HEK293 (cell line): ENCODE results near the gene RNF40.

ENCODE experiments used
- CTCF ChIA-PET: fragments of 350-600 bp; formaldehyde crosslinking; extraction: SDS; loops from one replicate; lab custom pipeline; 2021; ENCODE audit warnings: antibody characterized with exemption; lab: Yijun Ruan, JAX
- POLR2A ChIA-PET: fragments of 300-600 bp; formaldehyde crosslinking; extraction: SDS; loops from one replicate; lab custom pipeline; 2020; ENCODE audit warnings: antibody characterized with exemption, inconsistent platforms; lab: Yijun Ruan, JAX
- H3K27ac ChIP-seq: fragments of 200-500 bp; sonication (Bioruptor generic); 2 replicates; pipeline ENCODE4 v1.5.1; 2014; ENCODE audit warnings: low read depth, low read length, control low read depth, inconsistent platforms; ENCODE audit errors: extremely low read depth
- H3K36me3 ChIP-seq, 2 experiments: fragments of 200-500 bp in 1 of 2; sonication (Bioruptor generic) in 1 of 2; 1 replicate in 1 of 2; 2 replicates in 1 of 2; pipeline ENCODE4 v1.5.1; 2014 to 2017; ENCODE audit warnings: inconsistent platforms in 2 of 2, low read length in 2 of 2; ENCODE audit not compliant: control insufficient read depth in 2 of 2, insufficient read depth in 1 of 2
- H3K4me1 ChIP-seq: fragments of 200-500 bp; sonication (Bioruptor generic); 2 replicates; pipeline ENCODE4 v1.5.1; 2014; ENCODE audit warnings: mild to moderate bottlenecking, low read length, inconsistent platforms; ENCODE audit not compliant: control insufficient read depth, insufficient read depth
- H3K4me3 ChIP-seq: 2 replicates; pipeline ENCODE4 v1.5.1; 2011; ENCODE audit warnings: low read depth, mild to moderate bottlenecking, control low read depth, low read length, moderate library complexity
- H3K9me3 ChIP-seq: fragments of 200-500 bp; sonication (Bioruptor generic); 2 replicates; pipeline ENCODE4 v1.5.1; 2014; ENCODE audit warnings: low read depth, low read length, inconsistent platforms; ENCODE audit not compliant: control insufficient read depth, insufficient read depth
- AEBP2 ChIP-seq: fragments of 450-650 bp; formaldehyde crosslinking; IDR thresholded peaks from 2 replicates; pipeline ENCODE4 v1.5.1; 2016; ENCODE audit warnings: missing biosample characterization, missing genetic modification characterization, borderline replicate concordance
- MYNN ChIP-seq: fragments of 450-650 bp; formaldehyde crosslinking; IDR thresholded peaks from 2 replicates; pipeline ENCODE4 v1.5.1; 2016; ENCODE audit warnings: missing biosample characterization, missing genetic modification characterization, borderline replicate concordance
- PRDM10 ChIP-seq: fragments of 450-650 bp; formaldehyde crosslinking; IDR thresholded peaks from 2 replicates; pipeline ENCODE4 v1.5.1; 2016; ENCODE audit warnings: missing biosample characterization, missing genetic modification characterization
- SCRT1 ChIP-seq: fragments of 450-650 bp; formaldehyde crosslinking; IDR thresholded peaks from 2 replicates; pipeline ENCODE4 v1.5.1; 2016; ENCODE audit warnings: missing biosample characterization, missing genetic modification characterization, borderline replicate concordance
- SCRT2 ChIP-seq: fragments of 450-650 bp; formaldehyde crosslinking; IDR thresholded peaks from 2 replicates; pipeline ENCODE4 v1.5.1; 2016; ENCODE audit warnings: missing biosample characterization, missing genetic modification characterization
- ZBTB1 ChIP-seq: fragments of 450-650 bp; formaldehyde crosslinking; IDR thresholded peaks from 2 replicates; pipeline ENCODE4 v1.5.1; 2016; ENCODE audit warnings: missing biosample characterization, missing genetic modification characterization
- ZNF121 ChIP-seq: fragments of 450-650 bp; formaldehyde crosslinking; IDR thresholded peaks from 2 replicates; pipeline ENCODE4 v1.5.1; 2016; ENCODE audit warnings: missing biosample characterization, missing genetic modification characterization
- ZNF169 ChIP-seq: fragments of 450-650 bp; formaldehyde crosslinking; IDR thresholded peaks from 2 replicates; pipeline ENCODE4 v1.5.1; 2016; ENCODE audit warnings: missing biosample characterization, missing genetic modification characterization
- ZNF19 ChIP-seq: fragments of 450-650 bp; formaldehyde crosslinking; IDR thresholded peaks from 2 replicates; pipeline ENCODE4; 2016; ENCODE audit warnings: missing biosample characterization, missing genetic modification characterization, low read depth
- ZNF2 ChIP-seq: fragments of 450-650 bp; formaldehyde crosslinking; IDR thresholded peaks from 2 replicates; pipeline ENCODE4 v1.5.1; 2016; ENCODE audit warnings: missing biosample characterization, missing genetic modification characterization
- ZNF202 ChIP-seq: fragments of 450-650 bp; formaldehyde crosslinking; IDR thresholded peaks from 2 replicates; pipeline ENCODE4 v1.5.1; 2016; ENCODE audit warnings: missing biosample characterization, missing genetic modification characterization, borderline replicate concordance
- ZNF214 ChIP-seq: fragments of 450-650 bp; formaldehyde crosslinking; IDR thresholded peaks from 2 replicates; pipeline ENCODE4 v1.5.1; 2017; ENCODE audit warnings: missing biosample characterization, mild to moderate bottlenecking, missing genetic modification characterization, borderline replicate concordance
- ZNF394 ChIP-seq: fragments of 450-650 bp; formaldehyde crosslinking; IDR thresholded peaks from 2 replicates; pipeline ENCODE4 v1.5.1; 2016; ENCODE audit warnings: missing biosample characterization, missing genetic modification characterization, mild to moderate bottlenecking, moderate library complexity, borderline replicate concordance
- ZNF544 ChIP-seq: fragments of 450-650 bp; formaldehyde crosslinking; IDR thresholded peaks from 2 replicates; pipeline ENCODE4 v1.5.0; 2017; ENCODE audit warnings: missing biosample characterization, missing genetic modification characterization
- ZNF76 ChIP-seq: fragments of 450-650 bp; formaldehyde crosslinking; IDR thresholded peaks from 2 replicates; pipeline ENCODE4; 2016; ENCODE audit warnings: low read depth, missing biosample characterization, missing genetic modification characterization, borderline replicate concordance
- ZNF768 ChIP-seq: fragments of 450-650 bp; formaldehyde crosslinking; IDR thresholded peaks from 2 replicates; pipeline ENCODE4 v1.5.1; 2018; ENCODE audit warnings: missing biosample characterization, mild to moderate bottlenecking, missing genetic modification characterization
- ZNF830 ChIP-seq: fragments of 450-650 bp; IDR thresholded peaks from 2 replicates; pipeline ENCODE4 v1.5.0; 2018; ENCODE audit warnings: missing biosample characterization, missing genetic modification characterization, low read depth, mild to moderate bottlenecking, moderate library complexity
- TF ChIP-seq, protein P1 (sequence below): fragments of 450-650 bp; formaldehyde crosslinking; IDR thresholded peaks from 2 replicates; pipeline ENCODE4 v1.5.1; 2016; ENCODE audit warnings: missing biosample characterization, missing genetic modification characterization, low read depth

The RNF40 gene

DNA sequence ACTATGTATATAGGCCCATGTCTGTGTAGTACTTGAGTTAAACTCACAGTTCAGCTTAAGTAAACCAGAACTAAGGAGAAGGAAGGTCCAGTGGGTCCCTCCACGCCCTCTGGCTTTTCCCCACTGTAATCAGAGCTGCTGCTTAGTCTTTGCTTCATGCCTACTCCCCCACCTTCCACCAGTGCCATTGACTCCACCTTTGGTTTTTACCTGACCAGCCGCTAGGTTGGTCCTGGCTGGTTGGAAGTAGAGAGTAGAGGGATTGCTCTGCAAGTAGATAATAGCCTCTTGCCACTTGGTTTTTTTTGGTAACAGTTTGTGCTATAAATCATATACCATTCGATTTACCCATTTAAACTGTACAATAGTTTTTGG is 36.7 kb upstream of the RNF40 start:
- Histone ChIP-seq H3K4me1 (no peaks in the 10 kb centered on the region), H3K36me3 (peaks cover 67 to 100% of the 10 kb centered on the region in 2 experiments), H3K9me3 (no peaks in the 10 kb centered on the region), H3K4me3 (no peak overlapping the region), H3K27ac (no peak overlapping the region)
- ChIA-PET CTCF (no interaction called here), POLR2A (interaction anchor here (0.5 to 1.9 kb wide), 3 partner anchors 19 to 57 kb away, joined by 3 to 8 read pairs (median 3); partner anchors contain the start of gene PHKG2)
- no peak for TF ChIP-seq MYNN (tag by site-specific recombination)
- no peak for TF ChIP-seq ZBTB1
- no peak for TF ChIP-seq ZNF169 (tag by site-specific recombination)
- no peak for TF ChIP-seq ZNF19 (tag by site-specific recombination)
- TF ChIP-seq ZNF2 (tag by site-specific recombination), result no peak
- no peak for TF ChIP-seq ZNF202 (tag by site-specific recombination)
- TF ChIP-seq ZNF544, result no peak
- no peak for TF ChIP-seq AEBP2 (tag by site-specific recombination)
- no peak for TF ChIP-seq ZNF830 (tag by site-specific recombination)
- TF ChIP-seq ZNF121, result no peak
- TF ChIP-seq ZNF394 (tag by site-specific recombination), result no peak
- TF ChIP-seq ZNF768, result no peak
- no peak for TF ChIP-seq ZNF76 (tag by site-specific recombination)

DNA sequence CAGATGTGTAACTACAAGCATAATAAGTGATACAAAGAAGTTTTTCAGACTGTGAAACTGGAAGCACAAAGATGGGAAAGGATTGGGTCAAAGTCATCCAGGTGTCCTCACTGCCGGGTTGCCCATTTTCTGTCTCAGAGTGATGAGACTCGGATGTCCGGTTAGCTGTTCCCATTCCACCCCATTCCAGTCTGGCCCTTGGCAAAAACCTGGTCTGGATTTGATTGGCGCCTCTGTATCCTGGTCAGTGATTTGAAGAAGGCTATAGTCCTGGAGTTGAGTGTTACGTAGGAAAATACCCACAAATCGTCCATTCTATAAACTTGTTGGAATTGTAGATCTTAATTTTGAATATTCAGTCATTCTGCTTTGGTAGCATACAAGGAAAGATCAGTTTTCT is 33.8 kb upstream of the RNF40 start:
- ChIA-PET CTCF (no interaction called here), POLR2A (no interaction called here)
- H3K4me3 ChIP-seq, result no peak overlapping the region
- H3K36me3 ChIP-seq, result peaks cover 75 to 100% of the 10 kb centered on the region in 2 experiments
- H3K27ac ChIP-seq, result no peak overlapping the region
- no peaks in the 10 kb centered on the region for H3K4me1 ChIP-seq
- no peaks in the 10 kb centered on the region for H3K9me3 ChIP-seq
- TF ChIP-seq PRDM10 (tag by site-specific recombination) (no peak), ZNF214 (tag by site-specific recombination) (no peak)

- no peak overlapping the region for H3K4me3 ChIP-seq
- CTCF ChIA-PET, result interaction anchor here (0.6 kb wide), 1 partner anchor 45 kb away, joined by 11 read pairs; no protein-coding TSS in a partner anchor
- no peak overlapping the region for H3K27ac ChIP-seq
- no peaks in the 10 kb centered on the region for H3K9me3 ChIP-seq
- no peaks in the 10 kb centered on the region for H3K4me1 ChIP-seq
- H3K36me3 ChIP-seq, result peaks cover 77 to 100% of the 10 kb centered on the region in 2 experiments
- TF ChIP-seq SCRT1 (peak; percentile 44; the same call in 1 of the 2 replicates), SCRT2 (tag by site-specific recombination) (peak; percentile 86)
- TF ChIP-seq, protein P1, sequence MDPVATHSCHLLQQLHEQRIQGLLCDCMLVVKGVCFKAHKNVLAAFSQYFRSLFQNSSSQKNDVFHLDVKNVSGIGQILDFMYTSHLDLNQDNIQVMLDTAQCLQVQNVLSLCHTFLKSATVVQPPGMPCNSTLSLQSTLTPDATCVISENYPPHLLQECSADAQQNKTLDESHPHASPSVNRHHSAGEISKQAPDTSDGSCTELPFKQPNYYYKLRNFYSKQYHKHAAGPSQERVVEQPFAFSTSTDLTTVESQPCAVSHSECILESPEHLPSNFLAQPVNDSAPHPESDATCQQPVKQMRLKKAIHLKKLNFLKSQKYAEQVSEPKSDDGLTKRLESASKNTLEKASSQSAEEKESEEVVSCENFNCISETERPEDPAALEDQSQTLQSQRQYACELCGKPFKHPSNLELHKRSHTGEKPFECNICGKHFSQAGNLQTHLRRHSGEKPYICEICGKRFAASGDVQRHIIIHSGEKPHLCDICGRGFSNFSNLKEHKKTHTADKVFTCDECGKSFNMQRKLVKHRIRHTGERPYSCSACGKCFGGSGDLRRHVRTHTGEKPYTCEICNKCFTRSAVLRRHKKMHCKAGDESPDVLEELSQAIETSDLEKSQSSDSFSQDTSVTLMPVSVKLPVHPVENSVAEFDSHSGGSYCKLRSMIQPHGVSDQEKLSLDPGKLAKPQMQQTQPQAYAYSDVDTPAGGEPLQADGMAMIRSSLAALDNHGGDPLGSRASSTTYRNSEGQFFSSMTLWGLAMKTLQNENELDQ, result no peak
- TF ChIP-seq, all 188 proteins: peak for 2
- POLR2A ChIA-PET, result interaction anchor here (0.8 to 1.7 kb wide), 3 partner anchors 9 to 31 kb away, joined by 3 to 6 read pairs (median 5); partner anchors contain the start of genes PHKG2 and SRCAP
Measured at GRCh38 chr16:30728899-30729672, 33.0 kb upstream of the RNF40 start.
